ENCODE measurements around the gene SSR4.

SSR4 gene

DNA sequence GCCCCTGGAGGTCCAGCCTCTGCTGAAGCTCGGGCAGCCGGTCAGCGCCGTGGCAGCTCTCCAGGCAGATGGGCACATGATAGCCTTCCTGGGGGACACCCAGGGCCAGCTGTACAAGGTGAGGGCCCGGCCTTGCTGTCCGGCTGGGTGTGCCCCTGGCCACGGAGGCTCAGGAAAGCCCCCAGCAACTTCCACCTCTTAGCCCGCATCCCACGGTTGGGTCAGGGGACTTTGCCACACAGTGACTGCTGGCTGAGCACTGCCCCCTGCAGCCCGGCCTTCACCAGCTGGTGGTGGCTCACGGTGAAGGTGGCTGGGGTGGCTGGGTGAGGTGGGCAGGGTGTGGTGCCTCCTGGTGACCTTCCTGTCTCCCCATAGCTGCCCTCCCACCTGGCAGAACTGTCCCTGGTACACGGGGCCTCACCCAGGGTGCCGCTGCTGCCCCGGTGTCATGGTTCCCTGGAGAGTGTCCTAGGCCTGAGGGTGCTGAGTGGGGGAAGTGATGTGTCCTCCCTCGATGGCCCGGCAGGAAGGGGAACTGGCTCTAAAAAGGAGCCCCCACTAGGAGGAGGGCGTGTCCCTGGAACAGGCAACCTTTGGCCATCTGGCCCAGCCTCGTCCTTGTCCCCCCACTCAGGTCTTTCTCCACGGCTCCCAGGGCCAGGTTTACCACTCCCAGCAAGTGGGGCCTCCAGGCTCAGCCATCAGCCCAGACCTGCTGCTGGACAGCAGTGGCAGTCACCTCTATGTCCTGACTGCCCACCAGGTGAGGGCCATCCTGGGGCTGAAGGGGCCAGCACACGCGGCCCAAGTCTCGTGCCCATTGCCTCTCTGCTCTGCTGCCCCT lies 25.9 kb upstream of the SSR4 start:
- no peak for DNase-seq
- in situ Hi-C loops (cut with HindIII; ENCODE audit: low pct_ligation_motif_present, low pct_unique_long_range_greater_than_20kb, low sequenced_read_pairs) = no loop called here

DNA sequence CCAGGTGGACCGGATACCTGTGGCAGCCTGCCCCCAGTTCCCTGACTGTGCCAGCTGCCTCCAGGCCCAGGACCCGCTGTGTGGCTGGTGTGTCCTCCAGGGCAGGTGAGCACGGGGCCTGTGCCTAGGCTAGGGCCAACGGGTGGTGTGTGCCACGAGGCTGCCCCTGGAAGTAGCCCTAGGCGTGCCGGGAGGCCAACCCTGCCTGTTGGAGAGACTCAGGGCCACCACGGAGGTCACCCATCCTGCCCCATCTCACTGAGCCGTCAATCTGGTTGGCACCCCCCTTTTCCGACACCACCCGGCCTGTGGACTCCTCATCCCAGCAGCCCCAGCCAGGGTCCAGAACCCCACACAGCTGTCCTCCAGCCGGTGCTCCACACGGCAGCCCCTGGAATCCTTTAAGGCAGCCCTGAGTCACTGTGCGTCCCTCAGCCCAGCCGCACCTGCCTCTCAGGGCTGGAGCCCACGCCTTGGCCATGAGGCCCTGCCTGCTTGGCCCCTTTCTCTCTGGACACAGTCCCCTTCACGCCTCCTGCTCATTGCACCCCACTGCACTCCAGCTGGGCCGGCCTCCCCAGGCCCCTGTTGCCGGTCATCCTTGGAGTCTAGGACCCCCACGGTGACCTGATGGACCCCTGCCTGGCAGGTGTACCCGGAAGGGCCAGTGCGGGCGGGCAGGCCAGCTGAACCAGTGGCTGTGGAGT lies 25.2 kb upstream of the SSR4 start:
- in situ Hi-C loops (cut with HindIII; ENCODE audit: low pct_ligation_motif_present, low pct_unique_long_range_greater_than_20kb, low sequenced_read_pairs) = no loop called here
- no peak for DNase-seq

DNA sequence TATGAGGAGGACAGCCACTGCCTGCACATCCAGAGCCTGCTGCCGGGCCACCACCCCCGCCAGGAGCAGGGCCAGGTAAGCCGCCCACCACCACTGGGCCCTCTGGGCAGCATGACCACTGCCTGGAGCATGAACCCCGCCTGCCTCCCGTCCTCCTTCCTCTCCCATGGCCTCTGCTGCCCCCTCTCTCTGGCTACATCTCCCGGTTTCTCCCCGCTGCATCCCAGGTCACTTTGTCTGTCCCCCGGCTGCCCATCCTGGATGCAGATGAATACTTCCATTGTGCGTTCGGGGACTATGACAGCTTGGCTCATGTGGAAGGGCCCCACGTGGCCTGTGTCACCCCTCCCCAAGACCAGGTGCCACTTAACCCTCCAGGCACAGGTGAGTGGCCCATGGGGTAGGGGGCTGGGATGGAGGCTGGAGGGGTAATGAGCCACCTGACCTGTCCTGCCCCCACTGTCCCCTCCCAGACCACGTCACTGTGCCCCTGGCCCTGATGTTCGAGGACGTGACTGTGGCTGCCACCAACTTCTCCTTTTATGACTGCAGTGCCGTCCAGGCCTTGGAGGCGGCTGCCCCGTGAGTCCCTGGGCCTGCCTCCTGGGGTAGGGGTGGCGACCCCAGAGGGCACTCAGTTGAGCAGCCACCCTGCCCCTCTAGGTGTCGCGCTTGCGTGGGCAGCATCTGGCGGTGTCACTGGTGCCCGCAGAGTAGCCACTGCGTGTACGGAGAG lies 24.4 kb upstream of the SSR4 start:
- no peak for DNase-seq

DNA sequence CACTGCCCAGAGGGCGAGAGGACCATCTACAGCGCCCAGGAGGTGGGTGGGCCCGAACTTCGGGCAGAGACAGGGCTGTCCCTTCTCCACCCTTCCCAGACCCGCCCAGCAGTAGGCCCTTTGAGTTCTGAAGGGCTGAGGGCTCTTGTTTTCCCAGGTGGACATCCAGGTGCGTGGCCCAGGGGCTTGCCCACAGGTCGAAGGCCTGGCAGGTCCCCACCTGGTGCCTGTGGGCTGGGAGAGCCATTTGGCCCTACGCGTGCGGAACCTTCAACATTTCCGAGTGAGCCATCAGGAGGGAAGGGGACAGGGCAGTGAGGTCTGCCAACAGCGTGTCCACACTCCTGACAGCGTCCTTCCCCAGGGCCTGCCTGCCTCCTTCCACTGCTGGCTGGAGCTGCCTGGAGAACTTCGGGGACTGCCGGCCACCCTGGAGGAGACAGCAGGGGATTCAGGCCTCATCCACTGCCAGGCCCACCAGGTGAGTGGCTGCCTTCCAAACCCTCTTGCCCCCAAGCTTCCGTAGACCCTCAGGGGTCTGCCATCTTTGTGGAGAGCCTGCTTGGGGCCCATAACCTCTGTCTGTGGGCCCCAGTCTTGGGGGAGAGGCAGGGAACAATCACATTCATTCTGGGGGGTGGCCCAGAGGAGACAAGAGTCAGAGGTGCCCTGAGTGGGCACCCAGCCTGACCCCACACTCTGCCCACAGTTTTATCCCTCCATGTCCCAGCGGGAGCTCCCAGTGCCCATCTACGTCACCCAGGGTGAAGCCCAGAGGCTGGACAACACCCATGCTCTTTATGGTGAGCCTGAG lies 23.7 kb upstream of the SSR4 start:
- in situ Hi-C loops (cut with HindIII; ENCODE audit: low pct_ligation_motif_present, low pct_unique_long_range_greater_than_20kb, low sequenced_read_pairs) = no loop called here
- DNase-seq = no peak

More for the DNA sequence above, 24.4 kb upstream of the SSR4 start:
- in situ Hi-C loops (cut with HindIII; ENCODE audit: low pct_ligation_motif_present, low pct_unique_long_range_greater_than_20kb, low sequenced_read_pairs) = no loop called here

DNA sequence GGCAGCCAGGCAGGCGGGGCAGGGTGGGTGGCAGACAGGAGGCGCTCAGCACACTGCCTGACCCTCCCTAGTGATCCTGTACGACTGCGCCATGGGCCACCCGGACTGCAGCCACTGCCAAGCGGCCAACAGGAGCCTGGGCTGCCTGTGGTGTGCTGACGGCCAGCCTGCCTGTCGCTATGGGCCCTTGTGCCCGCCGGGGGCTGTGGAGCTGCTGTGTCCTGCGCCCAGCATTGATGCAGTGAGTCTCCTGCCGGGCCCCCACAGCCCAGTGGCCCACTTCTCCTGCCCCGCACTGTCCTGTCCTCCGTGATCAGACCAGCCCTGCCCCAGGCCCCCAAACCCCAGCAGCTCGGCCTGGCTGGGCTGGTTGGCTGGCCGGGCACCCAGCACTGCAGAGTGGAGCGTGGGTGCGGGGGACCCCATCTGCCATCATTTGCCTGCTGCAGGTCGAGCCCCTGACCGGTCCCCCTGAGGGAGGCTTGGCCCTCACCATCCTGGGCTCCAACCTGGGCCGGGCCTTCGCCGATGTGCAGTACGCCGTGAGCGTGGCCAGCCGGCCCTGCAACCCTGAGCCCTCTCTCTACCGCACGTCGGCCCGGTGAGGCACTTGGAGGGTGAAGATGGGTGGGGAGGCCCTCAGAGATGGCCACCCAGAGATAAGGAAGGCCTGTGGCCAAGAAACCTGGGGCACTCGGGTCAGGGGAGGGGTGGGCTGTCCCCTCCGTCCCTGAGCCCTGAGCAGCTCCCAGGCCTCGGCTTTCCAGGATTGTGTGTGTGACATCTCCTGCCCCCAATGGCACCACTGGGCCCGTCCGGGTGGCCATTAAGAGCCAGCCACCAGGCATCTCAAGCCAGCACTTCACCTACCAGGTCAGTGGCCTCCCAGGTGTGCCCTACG lies 22.8 kb upstream of the SSR4 start:
- in situ Hi-C loops (cut with HindIII; ENCODE audit: low pct_ligation_motif_present, low pct_unique_long_range_greater_than_20kb, low sequenced_read_pairs) = no loop called here
- no peak for DNase-seq

DNA sequence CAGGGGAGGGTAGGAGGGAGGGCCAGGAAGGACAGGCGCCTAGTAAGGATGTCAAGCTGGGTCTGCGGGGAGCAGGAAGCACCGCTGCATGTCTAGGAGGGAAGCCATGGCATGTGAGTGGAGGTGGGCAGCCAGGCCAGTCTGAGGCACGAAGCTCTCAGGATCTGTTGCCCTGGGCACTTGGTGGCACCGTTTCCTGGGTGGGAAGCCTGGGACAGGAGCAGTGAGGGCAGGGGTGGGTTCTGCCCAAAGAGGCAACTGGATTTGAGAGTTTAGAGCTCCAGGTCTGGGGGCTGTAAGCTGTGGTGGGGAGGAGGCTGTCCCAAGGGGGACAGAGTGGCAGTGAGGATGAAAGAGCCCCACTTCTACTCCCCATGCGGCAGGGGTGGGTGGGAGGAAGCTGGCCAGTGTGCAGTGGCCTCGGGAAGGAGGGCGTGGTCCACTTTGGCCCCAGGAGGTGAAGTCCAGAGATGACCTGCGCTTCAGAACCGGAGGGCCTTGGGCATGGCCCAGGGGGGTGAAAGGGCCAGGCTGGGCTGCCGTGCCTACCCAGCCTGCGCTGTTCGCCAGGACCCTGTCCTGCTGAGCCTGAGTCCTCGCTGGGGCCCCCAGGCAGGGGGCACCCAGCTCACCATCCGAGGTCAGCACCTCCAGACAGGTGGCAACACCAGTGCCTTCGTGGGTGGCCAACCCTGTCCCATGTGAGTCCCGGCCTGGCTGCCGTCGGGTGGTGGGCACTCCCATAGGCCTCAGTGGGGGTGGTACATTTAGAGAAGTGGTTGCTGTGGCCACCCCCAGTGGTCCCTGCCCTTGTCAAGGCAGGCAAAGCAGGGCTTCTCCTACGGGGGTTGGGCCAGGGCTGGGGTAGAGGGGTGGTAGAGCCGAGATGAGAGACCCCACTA lies 21.9 kb upstream of the SSR4 start:
- in situ Hi-C loops (cut with HindIII; ENCODE audit: low pct_ligation_motif_present, low pct_unique_long_range_greater_than_20kb, low sequenced_read_pairs) = no loop called here
- DNase-seq = no peak

DNA sequence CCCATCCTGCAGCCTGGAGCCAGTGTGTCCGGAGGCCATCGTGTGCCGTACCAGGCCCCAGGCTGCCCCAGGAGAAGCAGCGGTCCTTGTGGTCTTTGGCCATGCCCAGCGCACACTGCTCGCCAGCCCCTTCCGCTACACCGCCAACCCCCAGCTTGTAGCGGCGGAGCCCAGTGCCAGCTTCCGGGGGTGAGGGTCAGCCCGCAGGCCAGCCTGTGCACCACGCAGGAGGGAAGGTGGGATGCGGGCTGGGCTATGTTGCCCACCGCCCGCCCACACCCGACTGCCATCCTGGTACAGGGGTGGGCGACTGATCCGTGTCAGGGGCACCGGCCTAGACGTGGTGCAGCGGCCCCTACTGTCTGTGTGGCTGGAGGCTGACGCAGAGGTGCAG lies 21.3 kb upstream of the SSR4 start:
- DNase-seq = no peak
- in situ Hi-C loops (cut with HindIII; ENCODE audit: low pct_ligation_motif_present, low pct_unique_long_range_greater_than_20kb, low sequenced_read_pairs) = no loop called here

DNA sequence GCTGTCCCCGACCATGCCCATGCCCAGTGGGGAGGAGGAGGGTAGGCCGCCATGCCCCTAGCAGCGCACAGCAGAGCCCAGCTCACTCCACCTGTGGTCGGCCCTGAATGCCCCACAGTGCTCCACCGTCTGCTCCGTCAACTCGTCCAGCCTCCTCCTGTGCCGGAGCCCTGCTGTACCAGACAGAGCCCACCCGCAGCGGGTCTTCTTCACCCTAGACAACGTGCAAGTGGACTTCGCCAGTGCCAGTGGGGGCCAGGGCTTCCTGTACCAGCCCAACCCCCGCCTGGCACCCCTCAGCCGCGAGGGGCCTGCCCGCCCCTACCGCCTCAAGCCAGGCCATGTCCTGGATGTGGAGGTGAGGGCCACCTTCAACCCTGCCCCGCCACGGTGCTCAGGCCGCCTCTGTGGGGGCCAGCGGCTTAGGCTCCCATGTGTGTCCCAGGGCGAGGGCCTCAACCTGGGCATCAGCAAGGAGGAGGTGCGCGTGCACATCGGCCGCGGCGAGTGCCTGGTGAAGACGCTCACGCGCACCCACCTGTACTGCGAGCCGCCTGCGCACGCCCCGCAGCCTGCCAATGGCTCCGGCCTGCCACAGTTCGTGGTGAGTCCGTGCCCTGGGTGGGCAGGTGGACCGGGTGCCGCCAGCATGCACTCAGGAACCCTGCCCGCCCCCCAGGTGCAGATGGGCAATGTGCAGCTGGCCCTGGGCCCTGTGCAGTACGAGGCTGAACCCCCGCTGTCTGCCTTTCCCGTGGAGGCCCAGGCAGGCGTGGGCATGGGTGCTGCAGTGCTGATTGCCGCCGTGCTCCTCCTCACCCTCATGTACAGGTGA lies 20.5 kb upstream of the SSR4 start:
- in situ Hi-C loops (cut with HindIII; ENCODE audit: low pct_ligation_motif_present, low pct_unique_long_range_greater_than_20kb, low sequenced_read_pairs) = no loop called here
- no peak for DNase-seq

DNA sequence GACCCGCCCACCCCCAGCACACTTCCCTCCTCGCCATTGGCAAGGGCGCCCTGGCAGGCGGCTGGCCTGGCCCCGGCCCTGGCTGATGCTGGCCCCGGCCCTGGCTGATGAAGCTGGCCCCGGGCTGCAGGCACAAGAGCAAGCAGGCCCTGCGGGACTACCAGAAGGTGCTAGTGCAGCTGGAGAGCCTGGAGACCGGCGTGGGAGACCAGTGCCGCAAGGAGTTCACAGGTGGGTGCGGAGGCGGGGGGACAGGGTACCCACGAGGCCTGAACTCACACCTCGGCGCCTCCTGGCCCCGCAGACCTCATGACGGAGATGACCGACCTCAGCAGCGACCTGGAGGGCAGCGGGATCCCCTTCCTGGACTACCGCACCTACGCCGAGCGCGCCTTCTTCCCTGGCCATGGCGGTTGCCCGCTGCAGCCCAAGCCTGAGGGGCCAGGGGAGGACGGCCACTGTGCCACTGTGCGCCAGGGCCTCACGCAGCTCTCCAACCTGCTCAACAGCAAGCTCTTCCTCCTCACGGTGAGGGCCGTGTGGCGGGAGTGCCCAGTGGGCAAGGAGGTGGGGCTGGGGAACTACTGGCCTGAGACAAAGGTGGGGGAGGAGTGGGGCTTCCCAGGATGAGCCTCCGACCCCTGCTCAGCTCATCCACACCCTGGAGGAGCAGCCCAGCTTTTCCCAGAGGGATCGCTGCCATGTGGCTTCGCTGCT lies 19.7 kb upstream of the SSR4 start:
- DNase-seq = no peak
- in situ Hi-C loops (cut with HindIII; ENCODE audit: low pct_ligation_motif_present, low pct_unique_long_range_greater_than_20kb, low sequenced_read_pairs) = no loop called here

DNA sequence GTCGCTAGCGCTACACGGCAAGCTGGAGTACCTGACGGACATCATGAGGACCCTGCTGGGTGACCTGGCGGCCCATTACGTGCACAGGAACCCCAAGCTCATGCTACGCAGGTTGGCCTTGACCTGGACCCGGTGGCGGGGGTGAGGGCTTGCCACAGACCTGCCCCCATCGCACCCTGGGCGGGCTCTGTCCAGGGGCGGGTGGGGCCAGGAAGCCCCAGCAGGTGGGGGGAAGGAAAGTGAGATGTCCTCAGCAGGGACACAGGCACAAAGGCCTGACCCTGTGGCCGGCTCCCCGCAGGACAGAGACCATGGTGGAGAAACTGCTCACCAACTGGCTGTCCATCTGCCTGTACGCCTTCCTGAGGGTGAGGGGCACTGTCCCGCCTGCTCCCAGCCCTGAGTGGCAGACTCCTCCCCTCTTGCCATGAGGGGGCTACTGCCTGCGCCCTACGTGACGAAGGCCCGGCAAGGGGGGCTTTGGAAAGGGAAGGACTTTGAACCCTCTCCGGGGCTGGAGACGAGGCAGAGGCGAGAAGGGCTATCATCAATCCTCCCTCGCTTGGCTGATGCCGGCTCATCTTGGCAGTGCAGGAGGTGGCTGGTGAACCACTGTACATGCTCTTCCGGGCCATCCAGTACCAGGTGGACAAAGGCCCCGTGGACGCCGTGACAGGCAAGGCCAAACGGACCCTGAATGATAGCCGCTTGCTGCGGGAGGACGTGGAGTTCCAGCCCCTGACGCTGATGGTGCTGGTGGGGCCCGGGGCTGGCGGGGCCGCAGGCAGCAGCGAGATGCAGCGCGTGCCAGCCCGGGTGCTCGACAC lies 19.0 kb upstream of the SSR4 start:
- in situ Hi-C loops (cut with HindIII; ENCODE audit: low pct_ligation_motif_present, low pct_unique_long_range_greater_than_20kb, low sequenced_read_pairs) = no loop called here
- DNase-seq = no peak

DNA sequence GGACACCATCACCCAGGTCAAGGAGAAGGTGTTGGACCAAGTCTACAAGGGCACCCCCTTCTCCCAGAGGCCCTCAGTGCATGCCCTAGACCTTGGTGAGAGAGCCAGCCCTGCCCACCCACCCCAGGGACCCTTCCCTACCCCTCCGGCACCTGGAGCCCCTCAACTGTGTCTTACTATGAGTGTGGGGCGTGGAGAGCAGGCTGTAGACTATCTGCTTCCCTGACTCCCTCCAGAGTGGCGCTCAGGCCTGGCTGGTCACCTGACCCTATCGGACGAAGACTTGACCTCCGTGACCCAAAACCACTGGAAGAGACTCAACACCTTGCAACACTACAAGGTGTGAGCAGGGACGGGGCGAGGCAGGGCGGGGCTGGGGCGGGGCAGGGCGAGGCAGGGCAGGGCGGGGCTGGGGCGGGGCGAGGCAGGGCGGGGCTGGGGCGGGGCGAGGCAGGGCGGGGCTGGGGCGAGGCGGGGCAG lies 18.3 kb upstream of the SSR4 start:
- no peak for DNase-seq
- in situ Hi-C loops (cut with HindIII; ENCODE audit: low pct_ligation_motif_present, low pct_unique_long_range_greater_than_20kb, low sequenced_read_pairs) = no loop called here

DNA sequence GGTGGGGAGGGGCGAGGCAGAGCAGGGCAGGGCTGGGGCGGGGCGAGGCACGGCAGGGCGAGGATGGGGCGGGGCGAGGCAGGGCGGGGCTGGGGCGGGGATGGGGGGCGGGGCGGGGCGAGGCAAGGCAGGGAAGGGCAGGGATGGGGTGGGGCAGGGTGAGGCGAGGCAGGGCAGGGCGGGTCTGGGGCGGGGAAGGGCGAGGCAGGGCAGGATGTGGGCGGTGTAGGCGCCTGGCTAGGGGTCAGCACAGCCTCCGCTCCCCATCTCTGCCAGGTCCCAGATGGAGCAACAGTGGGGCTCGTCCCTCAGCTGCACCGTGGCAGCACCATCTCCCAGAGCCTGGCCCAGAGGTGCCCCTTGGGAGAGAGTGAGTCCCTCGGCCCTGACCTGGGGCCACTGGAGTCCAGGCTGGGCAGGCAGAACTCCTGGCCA lies 17.8 kb upstream of the SSR4 start:
- in situ Hi-C loops (cut with HindIII; ENCODE audit: low pct_ligation_motif_present, low pct_unique_long_range_greater_than_20kb, low sequenced_read_pairs) = no loop called here
- no peak for DNase-seq

DNA sequence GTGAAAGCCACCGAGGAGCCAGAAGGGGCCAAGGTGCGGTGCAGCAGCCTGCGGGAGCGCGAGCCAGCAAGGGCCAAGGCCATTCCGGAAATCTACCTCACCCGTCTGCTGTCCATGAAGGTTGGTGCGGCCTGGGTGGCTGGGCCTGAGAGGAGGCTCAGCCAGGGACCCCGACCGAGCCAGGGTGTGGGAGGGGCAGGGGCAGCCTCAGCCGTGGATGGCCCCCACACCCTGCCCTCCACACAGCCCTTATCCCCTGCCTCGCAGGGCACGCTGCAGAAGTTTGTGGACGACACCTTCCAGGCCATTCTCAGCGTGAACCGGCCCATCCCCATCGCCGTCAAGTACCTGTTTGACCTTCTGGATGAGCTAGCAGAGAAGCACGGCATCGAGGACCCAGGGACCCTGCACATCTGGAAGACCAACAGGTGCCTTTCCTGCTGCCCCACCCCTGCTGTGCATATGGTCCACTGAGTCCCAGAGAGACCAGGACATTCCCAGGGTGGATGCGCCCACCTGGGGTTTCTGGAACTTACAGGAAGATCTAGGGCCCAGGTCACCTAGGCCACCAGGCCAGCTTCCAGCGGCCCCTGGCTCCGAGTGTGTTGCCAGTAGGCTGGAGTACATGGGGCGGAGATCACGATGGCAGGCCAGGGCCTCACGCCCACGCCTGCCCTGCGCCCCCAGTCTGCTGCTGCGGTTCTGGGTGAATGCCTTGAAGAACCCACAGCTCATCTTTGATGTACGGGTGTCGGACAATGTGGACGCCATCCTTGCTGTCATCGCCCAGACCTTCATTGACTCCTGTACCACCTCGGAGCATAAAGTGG lies 17.0 kb upstream of the SSR4 start:
- in situ Hi-C loops (cut with HindIII; ENCODE audit: low pct_ligation_motif_present, low pct_unique_long_range_greater_than_20kb, low sequenced_read_pairs) = no loop called here
- DNase-seq = no peak

DNA sequence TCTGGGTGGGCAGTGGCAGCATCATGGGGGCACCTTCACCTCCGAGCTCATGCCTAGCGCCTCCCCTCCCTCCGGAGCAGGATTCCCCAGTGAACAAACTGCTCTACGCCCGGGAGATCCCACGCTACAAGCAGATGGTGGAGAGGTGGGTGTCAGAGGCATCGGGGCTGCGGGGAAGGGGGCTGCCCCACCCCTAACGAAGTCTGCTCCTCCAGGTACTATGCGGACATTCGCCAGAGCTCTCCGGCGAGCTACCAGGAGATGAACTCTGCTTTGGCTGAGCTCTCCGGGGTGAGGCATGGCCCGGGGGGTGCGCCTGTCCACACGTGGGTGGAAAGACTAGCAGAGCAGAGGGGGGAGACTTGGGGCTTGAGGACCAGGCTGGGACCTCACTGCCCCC lies 16.3 kb upstream of the SSR4 start:
- in situ Hi-C loops (cut with HindIII; ENCODE audit: low pct_ligation_motif_present, low pct_unique_long_range_greater_than_20kb, low sequenced_read_pairs) = no loop called here

More for the DNA sequence above, 16.3 kb upstream of the SSR4 start:
- no peak for DNase-seq
